ENCODE measurements around the gene RAC2.

- TF ChIP-seq CTCF (conservative IDR thresholded peaks at IDR 0.05; ENCODE audit: low read depth, low read length) (no peak), EZH2 (IDR thresholded peaks at IDR 0.05; ENCODE audit: low read length, unreplicated experiment) (no peak), EZH2phosphoT487 (IDR thresholded peaks at IDR 0.05; ENCODE audit: borderline replicate concordance, low read length) (no peak)
Measured at GRCh38 chr22:37278261-37278660, 34.2 kb upstream of the RAC2 start.
